Subcutaneous abdominal adipose tissue (tissue), 5 donors: ENCODE data around the gene VPS52.
A peak's percentile ranks its signal among the peaks of the same experiment; 100 is the strongest.
"Not testable (repeated sequence)": the region's sequence is repeated elsewhere in the genome, so short reads cannot be mapped to it uniquely, and the experiment has no call there.

Experiments used
- H3K27ac ChIP-seq: one replicate; pipeline ENCODE4 v1.7.0; 2013; ENCODE audit warnings: low read depth, mild to moderate bottlenecking, inconsistent platforms, low read length, moderate library complexity
- H3K27me3 ChIP-seq, 5 donors: one replicate each; pipeline ENCODE4 v1.7.0; 2013; ENCODE audit warnings: low read length in 5 of 5, inconsistent platforms in 1 of 5; ENCODE audit not compliant: control insufficient read depth in 5 of 5, insufficient read depth in 4 of 5
- H3K36me3 ChIP-seq, 5 donors: one replicate each; pipeline ENCODE4 v1.7.0; 2013; ENCODE audit warnings: low read length in 5 of 5; ENCODE audit not compliant: control insufficient read depth in 5 of 5, insufficient read depth in 5 of 5
- H3K4me1 ChIP-seq, 5 donors: one replicate each; pipeline ENCODE4 v1.7.0; 2013; ENCODE audit warnings: low read length in 5 of 5, mild to moderate bottlenecking in 3 of 5, moderate library complexity in 1 of 5; ENCODE audit not compliant: control insufficient read depth in 5 of 5, insufficient read depth in 5 of 5
- H3K4me3 ChIP-seq, 5 donors: one replicate each; pipeline ENCODE4 v1.7.0; 2013; ENCODE audit warnings: low read length in 5 of 5, low read depth in 1 of 5
- H3K9ac ChIP-seq, 5 donors: one replicate each; pipeline ENCODE4 v1.7.0; 2013; ENCODE audit warnings: low read length in 5 of 5, mild to moderate bottlenecking in 4 of 5, moderate library complexity in 3 of 5
- H3K9me3 ChIP-seq, 5 donors: one replicate each; pipeline ENCODE4 v1.7.0; 2013; ENCODE audit warnings: low read length in 5 of 5; ENCODE audit not compliant: control insufficient read depth in 5 of 5
- donor health status: healthy.
- donor health status: healthy.
- donor health status: healthy.
- donor health status: healthy.
- donor health status: healthy.

The VPS52 gene

GRCh38 chr6:33273924-33274902 lies 2.5 kb upstream of the VPS52 start:
- H3K9me3 ChIP-seq: no peaks in the 10 kb centered on the region
- H3K4me1 ChIP-seq: peaks cover 6 to 82% (median 66%) of the 10 kb centered on the region in 5 donors
- H3K27ac ChIP-seq: no peak overlapping the region
- H3K9ac ChIP-seq: peak overlapping the region in 2 of 5 donors; percentile 44 to 99
- no peaks in the 10 kb centered on the region for H3K27me3 ChIP-seq
- peaks cover 4 to 46% (median 38%) of the 10 kb centered on the region in 5 donors for H3K36me3 ChIP-seq
- no peak overlapping the region for H3K4me3 ChIP-seq

- H3K36me3 ChIP-seq: peaks cover 4 to 46% (median 40%) of the 10 kb centered on the region in 5 donors
Measured at GRCh38 chr6:33273129-33273923, 1.6 kb upstream of the VPS52 start.

GRCh38 chr6:33272275-33273128 lies 826 bp upstream of the VPS52 start:
- H3K4me1 ChIP-seq: peaks cover 6 to 65% (median 52%) of the 10 kb centered on the region in 5 donors
- no peaks in the 10 kb centered on the region for H3K9me3 ChIP-seq
- peak overlapping the region; percentile 96 for H3K27ac ChIP-seq
- no peaks in the 10 kb centered on the region for H3K27me3 ChIP-seq
- H3K36me3 ChIP-seq: peaks cover 6 to 54% (median 48%) of the 10 kb centered on the region in 5 donors
- H3K9ac ChIP-seq: peak overlapping the region; percentile 50 to 99 (median 93)
- H3K4me3 ChIP-seq: peak overlapping the region; percentile 90 to 99 (median 94)

More at GRCh38 chr6:33273129-33273923, 1.6 kb upstream of the VPS52 start:
- H3K27ac ChIP-seq: peak overlapping the region; percentile 96
- H3K4me3 ChIP-seq: peak overlapping the region in 4 of 5 donors; percentile 90 to 97 (median 92)
- H3K9me3 ChIP-seq: no peaks in the 10 kb centered on the region
- no peaks in the 10 kb centered on the region for H3K27me3 ChIP-seq
- H3K9ac ChIP-seq: peak overlapping the region in 4 of 5 donors; percentile 78 to 99 (median 94)
- H3K4me1 ChIP-seq: peaks cover 6 to 73% (median 58%) of the 10 kb centered on the region in 5 donors

- H3K27ac ChIP-seq: peak overlapping the region; percentile 96
- H3K4me1 ChIP-seq: peaks cover 6 to 50% (median 40%) of the 10 kb centered on the region in 5 donors
- no peaks in the 10 kb centered on the region for H3K27me3 ChIP-seq
- peak overlapping the region; percentile 90 to 99 (median 94) for H3K4me3 ChIP-seq
- H3K36me3 ChIP-seq: peaks cover 6 to 62% (median 60%) of the 10 kb centered on the region in 5 donors
- H3K9ac ChIP-seq: peak overlapping the region; percentile 92 to 99 (median 96)
- no peaks in the 10 kb centered on the region for H3K9me3 ChIP-seq
Measured at GRCh38 chr6:33271117-33271467, 584 bp downstream of the VPS52 start.

GRCh38 chr6:33264015-33264414 lies 7.7 kb downstream of the VPS52 start:
- no peaks in the 10 kb centered on the region for H3K4me1 ChIP-seq
- H3K9ac ChIP-seq: no peak overlapping the region
- H3K27me3 ChIP-seq: no peaks in the 10 kb centered on the region
- no peak overlapping the region for H3K27ac ChIP-seq
- H3K4me3 ChIP-seq: no peak overlapping the region
- H3K36me3 ChIP-seq: peaks cover 21 to 90% (median 74%) of the 10 kb centered on the region in 5 donors
- H3K9me3 ChIP-seq: no peaks in the 10 kb centered on the region

- peaks cover 19 to 85% (median 63%) of the 10 kb centered on the region in 5 donors for H3K36me3 ChIP-seq
- not testable (repeated sequence) for H3K4me3 ChIP-seq, H3K27me3 ChIP-seq, H3K4me1 ChIP-seq, H3K9me3 ChIP-seq, H3K27ac ChIP-seq, H3K9ac ChIP-seq
Measured at GRCh38 chr6:33262490-33262889, 9.2 kb downstream of the VPS52 start.

- H3K27me3 ChIP-seq: no peaks in the 10 kb centered on the region
- H3K4me1 ChIP-seq: no peaks in the 10 kb centered on the region
- H3K4me3 ChIP-seq: no peak overlapping the region
- no peak overlapping the region for H3K27ac ChIP-seq
- H3K9ac ChIP-seq: no peak overlapping the region
- no peaks in the 10 kb centered on the region for H3K9me3 ChIP-seq
- peaks cover 15 to 63% (median 35%) of the 10 kb centered on the region in 5 donors for H3K36me3 ChIP-seq
Measured at GRCh38 chr6:33259032-33259431, 12.6 kb downstream of the VPS52 start.

- peaks cover 3 to 12% (median 11%) of the 10 kb centered on the region in 5 donors for H3K4me1 ChIP-seq
- peaks cover 3 to 50% (median 17%) of the 10 kb centered on the region in 5 donors for H3K36me3 ChIP-seq
- H3K27ac ChIP-seq: no peak overlapping the region
- H3K27me3 ChIP-seq: no peaks in the 10 kb centered on the region
- no peaks in the 10 kb centered on the region for H3K9me3 ChIP-seq
- H3K4me3 ChIP-seq: no peak overlapping the region
- H3K9ac ChIP-seq: no peak overlapping the region
Measured at GRCh38 chr6:33254591-33254990, 17.1 kb downstream of the VPS52 start.

- Histone ChIP-seq H3K36me3 (peaks cover 2 to 41% (median 13%) of the 10 kb centered on the region in 5 donors), H3K4me1 (peaks cover 9 to 27% (median 25%) of the 10 kb centered on the region in 5 donors), H3K9ac (no peak overlapping the region), H3K4me3 (no peak overlapping the region), H3K27me3 (no peaks in the 10 kb centered on the region), H3K9me3 (no peaks in the 10 kb centered on the region), H3K27ac (no peak overlapping the region)
Measured at GRCh38 chr6:33252759-33253158, 18.9 kb downstream of the VPS52 start.
